Activated CD8-positive, alpha-beta memory T cell treated with anti-CD3 and anti-CD28 coated beads, Interleukin-2, amount 10 ng/mL, durations not matched to agents 7 days and 5 days (primary cell): ENCODE data around the gene GPRIN1. TPM values are rescaled to one million over a fixed set of nuclear protein-coding genes. Genes with fewer than 3 reads are reported as not detected.

Experiments
- ATAC-seq: fragments of 150-1000 bp; cut with Tn5 transposase; one replicate; pipeline ENCODE4 v1.10.0; 2021; ENCODE audit warnings: moderate library complexity
- CTCF ChIA-PET: fragments of 350-600 bp; sonication (Branson Sonifier 250); formaldehyde crosslinking; loops from one replicate; lab custom pipeline; 2021; ENCODE audit warnings: antibody characterized with exemption; lab: Charles Lee
- DNase-seq: peaks from one replicate; pipeline ENCODE4 v3.0.0-alpha.2; 2020
- H3K27ac Mint-ChIP-seq: one replicate; pipeline ENCODE4 v1.8.0; 2021; ENCODE audit warnings: mild to moderate bottlenecking, mixed read lengths
- H3K27me3 Mint-ChIP-seq: one replicate; pipeline ENCODE4 v1.8.0; 2021; ENCODE audit warnings: mixed read lengths
- H3K36me3 Mint-ChIP-seq: one replicate; pipeline ENCODE4 v1.8.0; 2021; ENCODE audit warnings: mild to moderate bottlenecking, mixed read lengths
- H3K4me1 Mint-ChIP-seq: one replicate; pipeline ENCODE4 v1.8.0; 2021; ENCODE audit warnings: mixed read lengths
- H3K4me3 Mint-ChIP-seq: one replicate; pipeline ENCODE4 v1.8.0; 2021; ENCODE audit warnings: mild to moderate bottlenecking, moderate library complexity, mixed read lengths
- H3K9me3 Mint-ChIP-seq: one replicate; pipeline ENCODE4 v1.8.0; 2022; ENCODE audit warnings: low read depth, mixed read lengths
- total RNA-seq, 2 experiments: library from RNA; stranded (reverse); gene quantifications; one replicate each; pipeline ENCODE4 v1.2.3, GENCODE V29; 2021

The GPRIN1 gene
- total RNA-seq, 2 experiments from 2014 or later: 2.5 to 3.4 TPM

DNA sequence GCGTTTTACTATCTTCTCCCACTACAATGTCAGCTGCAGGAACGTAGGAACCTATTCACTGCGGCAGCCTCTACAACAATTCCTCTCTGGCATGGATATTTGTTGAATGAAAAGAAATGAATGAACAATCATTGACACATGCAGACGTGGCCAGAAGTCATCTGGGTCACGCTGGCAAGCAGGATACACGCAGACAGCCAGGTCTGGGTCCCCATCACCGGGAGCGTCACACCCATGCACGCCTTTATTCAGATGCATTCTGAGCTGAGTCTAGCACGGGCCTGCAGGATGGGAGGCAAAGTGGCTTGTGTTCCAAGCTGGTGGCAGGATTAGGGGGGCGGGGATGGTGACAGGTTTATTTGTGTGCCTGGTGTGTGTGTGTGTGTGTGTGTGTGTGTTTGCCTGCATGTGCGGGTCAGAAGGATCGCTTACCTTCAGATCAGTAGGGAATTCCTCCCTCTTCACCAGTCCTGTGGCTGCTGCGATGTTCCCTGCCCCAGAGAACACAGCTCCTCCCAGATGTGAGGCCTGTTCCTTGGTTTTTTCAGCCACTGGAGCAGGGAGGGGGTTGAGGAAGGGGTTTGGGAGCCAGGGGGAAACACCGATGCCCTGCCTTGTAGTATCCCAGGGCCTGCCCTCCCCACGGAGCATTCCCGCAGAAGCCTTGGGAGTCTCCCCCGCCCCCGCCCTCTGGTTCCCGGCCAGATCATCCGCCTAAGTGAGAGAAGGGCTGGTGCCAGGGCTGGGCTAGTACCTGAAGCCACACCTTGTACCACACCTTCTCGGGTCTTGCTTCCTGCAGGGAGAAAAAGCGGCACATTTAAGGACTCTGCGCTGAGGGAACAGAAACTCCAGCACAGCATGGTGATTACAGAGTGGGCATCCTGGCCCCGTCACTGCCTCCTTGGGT is 16.3 kb upstream of the GPRIN1 start:
- Mint-ChIP-seq H3K27me3 (peaks cover 65% of the 10 kb centered on the region), H3K9me3 (no peaks in the 10 kb centered on the region), H3K27ac (no peak overlapping the region), H3K4me1 (peaks cover 14% of the 10 kb centered on the region), H3K36me3 (no peaks in the 10 kb centered on the region), H3K4me3 (no peak overlapping the region)
- CTCF ChIA-PET: no interaction called here
- no peak for DNase-seq
- ATAC-seq: no peak

DNA sequence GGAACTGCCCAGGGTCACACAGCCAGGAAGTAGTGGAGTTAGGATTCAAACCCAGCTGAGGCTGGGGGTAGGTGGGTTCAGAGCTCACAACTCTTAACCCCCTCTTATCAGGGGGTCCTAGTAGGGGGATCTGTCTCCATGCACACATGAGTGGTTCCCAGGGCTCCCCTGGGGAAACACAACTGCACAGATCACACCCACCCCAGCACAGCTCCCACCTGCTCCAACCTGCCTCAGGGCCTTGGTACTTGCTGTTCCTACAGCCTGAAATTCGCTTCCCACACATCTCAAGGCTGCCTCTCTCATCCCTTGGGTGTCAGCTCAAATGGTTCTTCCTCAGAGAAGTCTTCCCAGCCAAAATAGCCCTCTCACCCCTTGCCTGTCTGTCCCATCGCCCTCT is 15.6 kb upstream of the GPRIN1 start:
- no peak overlapping the region for H3K27ac Mint-ChIP-seq
- H3K36me3 Mint-ChIP-seq: no peaks in the 10 kb centered on the region
- H3K4me1 Mint-ChIP-seq: peaks cover 11% of the 10 kb centered on the region
- ATAC-seq: no peak
- H3K4me3 Mint-ChIP-seq: no peak overlapping the region
- H3K27me3 Mint-ChIP-seq: peaks cover 65% of the 10 kb centered on the region
- CTCF ChIA-PET: interaction anchor here (1.0 kb wide), 1 partner anchor 28 kb away, joined by 3 read pairs; no protein-coding TSS in a partner anchor
- H3K9me3 Mint-ChIP-seq: no peaks in the 10 kb centered on the region
- DNase-seq: no peak

DNA sequence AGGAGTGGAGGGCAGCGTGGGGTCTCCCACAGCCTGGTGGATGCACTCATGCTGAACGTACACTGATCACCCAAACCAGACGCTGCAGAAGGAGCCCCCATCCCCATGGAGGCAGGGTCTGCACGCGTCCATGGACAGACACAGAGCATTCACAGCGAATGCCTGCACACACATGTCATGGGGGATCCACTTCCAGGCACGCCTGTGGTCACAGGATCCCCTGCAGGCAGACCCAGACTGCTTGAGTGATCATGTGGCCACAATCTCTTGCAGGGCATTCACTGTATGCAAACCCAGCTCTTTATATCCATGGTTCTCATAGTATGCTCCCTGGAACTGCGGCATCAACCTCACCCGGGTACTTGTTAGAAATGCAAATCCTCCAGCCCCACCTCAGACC is 15.0 kb upstream of the GPRIN1 start:
- Mint-ChIP-seq H3K4me1 (peaks cover 16% of the 10 kb centered on the region), H3K4me3 (no peak overlapping the region), H3K27me3 (peaks cover 68% of the 10 kb centered on the region), H3K27ac (no peak overlapping the region), H3K9me3 (no peaks in the 10 kb centered on the region), H3K36me3 (no peaks in the 10 kb centered on the region)
- CTCF ChIA-PET: interaction anchor here (1.0 kb wide), 1 partner anchor 27 kb away, joined by 3 read pairs; no protein-coding TSS in a partner anchor
- no peak for ATAC-seq
- DNase-seq: no peak

DNA sequence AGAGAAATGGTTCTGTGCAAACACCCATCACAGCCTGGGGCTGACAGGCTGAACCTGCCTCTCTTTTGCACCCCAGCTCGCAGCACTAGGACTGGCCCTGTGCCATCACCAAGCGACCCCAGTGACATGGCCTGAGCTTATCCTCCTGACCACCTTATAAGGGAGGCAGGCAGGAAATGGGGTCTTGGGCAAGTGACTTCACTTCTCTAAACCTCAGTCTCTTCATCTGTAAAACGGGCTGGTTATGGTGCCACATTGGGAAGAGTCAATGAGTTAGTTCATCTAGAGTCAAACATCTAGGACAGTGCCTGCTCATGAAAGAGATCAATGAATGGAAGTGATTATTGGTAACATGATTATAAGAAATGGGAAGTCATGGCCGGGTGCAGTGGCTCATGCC is 14.2 kb upstream of the GPRIN1 start:
- Mint-ChIP-seq H3K27ac (no peak overlapping the region), H3K9me3 (no peaks in the 10 kb centered on the region), H3K27me3 (peaks cover 69% of the 10 kb centered on the region), H3K4me3 (no peak overlapping the region), H3K36me3 (no peaks in the 10 kb centered on the region), H3K4me1 (peaks cover 18% of the 10 kb centered on the region)
- DNase-seq (no peak), ATAC-seq (no peak)
- CTCF ChIA-PET: interaction anchor here (0.6 kb wide), 1 partner anchor 206 kb away, joined by 3 read pairs; no protein-coding TSS in a partner anchor

DNA sequence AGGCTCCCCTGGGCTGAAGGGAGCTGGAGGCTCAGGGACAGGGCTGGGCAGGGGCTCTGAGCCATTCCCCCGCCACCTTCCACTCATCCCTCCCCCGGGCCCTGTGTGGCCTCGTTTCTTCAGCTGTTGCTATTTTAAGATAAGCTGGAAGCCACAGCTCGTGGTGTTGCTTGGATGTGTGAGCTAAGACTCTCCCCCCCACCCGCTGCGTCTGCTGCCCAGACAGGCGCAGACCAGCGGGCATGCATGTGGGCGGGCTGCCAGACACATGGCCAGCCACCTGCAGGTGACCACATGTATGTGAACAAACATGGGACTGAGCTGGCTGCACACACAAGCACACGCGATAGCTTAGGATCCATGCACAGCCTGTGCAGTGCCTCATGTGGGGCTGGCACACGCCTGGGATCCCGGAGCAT is 11.7 kb upstream of the GPRIN1 start:
- CTCF ChIA-PET: interaction anchor here (1.2 to 1.5 kb wide), 4 partner anchors 25 to 190 kb away, joined by 3 to 6 read pairs (median 4); partner anchors contain the start of gene TSPAN17
- no peak overlapping the region for H3K4me3 Mint-ChIP-seq
- H3K9me3 Mint-ChIP-seq: no peaks in the 10 kb centered on the region
- H3K4me1 Mint-ChIP-seq: peaks cover 12% of the 10 kb centered on the region
- no peak overlapping the region for H3K27ac Mint-ChIP-seq
- ATAC-seq: no peak
- no peaks in the 10 kb centered on the region for H3K36me3 Mint-ChIP-seq
- no peak for DNase-seq
- H3K27me3 Mint-ChIP-seq: peaks cover 74% of the 10 kb centered on the region

DNA sequence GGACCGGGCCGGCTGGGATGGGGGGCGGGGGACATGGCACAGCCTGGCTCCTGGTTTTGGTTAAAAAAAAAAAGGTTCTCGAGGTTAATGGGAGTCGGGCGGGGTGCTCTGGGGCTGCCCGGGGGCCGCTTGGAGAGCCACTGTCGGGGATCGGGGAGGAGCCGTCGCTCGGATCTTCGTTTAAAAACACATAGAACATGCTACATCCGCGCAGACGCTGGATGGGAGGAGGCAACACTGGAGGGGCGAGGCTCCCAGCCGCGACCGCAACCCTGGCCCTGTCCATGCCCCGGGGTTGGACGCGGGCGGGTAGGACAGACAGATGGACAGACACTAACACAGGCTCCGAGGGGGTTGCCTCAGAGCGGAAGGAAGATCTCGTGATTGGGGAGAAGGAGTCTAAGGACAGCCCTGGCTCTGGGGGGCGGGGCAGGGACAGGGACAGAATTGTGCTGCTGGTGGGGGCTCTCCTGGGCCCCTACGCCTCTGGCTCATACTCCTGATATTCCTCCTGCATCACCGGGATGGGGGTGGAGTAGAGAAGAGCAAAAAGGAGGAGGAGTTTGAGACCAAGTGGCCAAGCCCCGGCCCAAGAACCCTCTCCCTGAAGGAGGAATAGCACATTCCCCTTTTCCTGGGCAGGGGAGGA is 10.5 kb upstream of the GPRIN1 start:
- peaks cover 12% of the 10 kb centered on the region for H3K4me1 Mint-ChIP-seq
- no peak for DNase-seq
- H3K27me3 Mint-ChIP-seq: peaks cover 80% of the 10 kb centered on the region
- H3K27ac Mint-ChIP-seq: no peak overlapping the region
- CTCF ChIA-PET: interaction anchor here (0.9 to 1.3 kb wide), 2 partner anchors 27 to 47 kb away, joined by 3 to 4 read pairs; partner anchors contain the start of gene TSPAN17
- H3K4me3 Mint-ChIP-seq: peak overlapping the region; percentile 22
- H3K9me3 Mint-ChIP-seq: no peaks in the 10 kb centered on the region
- no peaks in the 10 kb centered on the region for H3K36me3 Mint-ChIP-seq
- no peak for ATAC-seq

DNA sequence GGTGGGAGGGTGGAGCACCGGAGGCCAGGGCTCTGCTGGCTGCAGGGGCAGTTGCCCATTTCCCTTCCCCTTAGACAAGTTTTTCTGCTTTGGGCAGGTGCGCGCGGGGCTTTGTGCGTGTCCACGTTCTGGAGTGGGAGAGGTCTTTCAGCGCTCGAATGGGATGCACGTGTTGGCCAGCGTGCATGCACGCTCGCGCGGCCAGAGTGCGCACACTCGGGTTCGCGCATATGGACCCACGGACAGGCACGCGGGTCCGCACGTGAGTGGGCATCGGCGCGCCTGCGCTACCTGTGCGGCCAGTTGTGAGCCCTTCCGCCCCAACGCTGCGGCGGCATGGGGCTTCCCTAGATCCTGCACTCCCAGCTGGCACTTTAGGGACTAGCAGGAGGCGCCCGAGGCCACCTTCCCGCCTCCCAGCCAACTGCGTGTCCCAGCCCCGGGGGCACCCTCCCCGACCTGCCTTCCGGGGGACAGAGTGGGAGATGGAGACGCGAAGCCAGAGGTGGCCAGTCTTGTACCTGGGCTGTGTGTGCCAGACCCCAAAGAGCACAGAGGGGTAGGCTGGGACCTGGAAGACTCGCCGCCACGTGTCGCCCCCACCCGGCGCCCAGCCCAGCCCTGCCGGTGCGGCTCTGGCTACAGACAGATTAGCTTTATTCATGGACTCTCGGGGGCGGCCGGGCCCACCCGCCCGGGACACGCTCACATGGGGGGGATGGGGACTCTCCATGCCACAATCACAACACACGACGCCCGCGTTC is 9.8 kb upstream of the GPRIN1 start:
- H3K4me3 Mint-ChIP-seq: no peak overlapping the region

DNA sequence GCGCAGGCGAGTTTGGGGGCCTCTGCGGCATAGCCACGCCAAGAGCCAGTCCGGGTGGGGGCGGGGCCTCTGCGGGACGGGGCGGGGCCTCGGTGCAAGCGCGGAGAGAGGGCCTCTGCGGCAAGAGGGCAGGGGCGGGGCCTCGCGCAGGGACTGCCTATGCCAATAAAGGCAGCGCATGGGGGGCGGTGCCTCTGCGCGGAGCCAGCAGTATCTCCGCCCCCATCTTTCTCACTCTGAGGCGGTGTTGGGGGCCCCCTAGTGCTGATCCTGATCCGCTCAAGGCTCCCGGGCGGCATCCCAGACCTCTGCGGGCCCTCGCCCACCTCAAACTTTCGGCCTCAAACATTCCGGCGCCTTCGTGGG is 9.2 kb upstream of the GPRIN1 start:
- Mint-ChIP-seq H3K9me3 (no peaks in the 10 kb centered on the region), H3K4me3 (no peak overlapping the region), H3K27me3 (peaks cover 82% of the 10 kb centered on the region), H3K36me3 (no peaks in the 10 kb centered on the region), H3K4me1 (peaks cover 12% of the 10 kb centered on the region), H3K27ac (no peak overlapping the region)
- CTCF ChIA-PET: interaction anchor here (0.6 to 0.9 kb wide), 2 partner anchors 46 to 201 kb away, joined by 3 to 4 read pairs; no protein-coding TSS in a partner anchor
- DNase-seq (peak; percentile 92), ATAC-seq (peak; percentile 99)

More for the DNA sequence above, 9.8 kb upstream of the GPRIN1 start:
- DNase-seq (no peak), ATAC-seq (peak; percentile 3)
- Mint-ChIP-seq H3K27ac (no peak overlapping the region), H3K27me3 (peaks cover 84% of the 10 kb centered on the region), H3K36me3 (no peaks in the 10 kb centered on the region), H3K9me3 (no peaks in the 10 kb centered on the region), H3K4me1 (peaks cover 12% of the 10 kb centered on the region)
- CTCF ChIA-PET: interaction anchor here (0.9 kb wide), 1 partner anchor 46 kb away, joined by 4 read pairs; no protein-coding TSS in a partner anchor

DNA sequence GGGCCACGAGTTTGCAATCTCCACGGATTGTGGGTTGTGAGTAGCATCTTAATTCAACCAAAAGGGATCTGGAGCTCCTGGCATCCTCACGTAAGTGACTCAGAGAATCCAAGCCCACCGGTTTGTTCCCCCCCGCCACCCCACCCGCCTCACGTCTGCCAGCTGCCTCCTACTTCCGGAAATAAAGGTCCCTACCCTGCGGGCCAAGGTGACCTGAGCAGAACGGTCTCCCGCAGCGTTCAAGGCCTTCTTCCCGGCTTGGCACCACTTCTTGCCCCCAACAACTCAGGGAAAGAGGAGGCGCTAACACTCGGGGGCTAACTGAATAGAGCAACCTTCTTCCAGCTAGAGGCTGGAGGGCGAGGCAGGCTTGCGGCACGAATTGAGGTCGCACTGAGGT is 8.8 kb upstream of the GPRIN1 start:
- H3K27ac Mint-ChIP-seq: no peak overlapping the region
- no peak overlapping the region for H3K4me3 Mint-ChIP-seq
- H3K4me1 Mint-ChIP-seq: peaks cover 12% of the 10 kb centered on the region
- no peaks in the 10 kb centered on the region for H3K9me3 Mint-ChIP-seq
- CTCF ChIA-PET: interaction anchor here (0.6 to 1.1 kb wide), 2 partner anchors 14 to 201 kb away, joined by 3 to 4 read pairs; no protein-coding TSS in a partner anchor
- peaks cover 81% of the 10 kb centered on the region for H3K27me3 Mint-ChIP-seq
- ATAC-seq: no peak
- DNase-seq: no peak
- H3K36me3 Mint-ChIP-seq: no peaks in the 10 kb centered on the region

DNA sequence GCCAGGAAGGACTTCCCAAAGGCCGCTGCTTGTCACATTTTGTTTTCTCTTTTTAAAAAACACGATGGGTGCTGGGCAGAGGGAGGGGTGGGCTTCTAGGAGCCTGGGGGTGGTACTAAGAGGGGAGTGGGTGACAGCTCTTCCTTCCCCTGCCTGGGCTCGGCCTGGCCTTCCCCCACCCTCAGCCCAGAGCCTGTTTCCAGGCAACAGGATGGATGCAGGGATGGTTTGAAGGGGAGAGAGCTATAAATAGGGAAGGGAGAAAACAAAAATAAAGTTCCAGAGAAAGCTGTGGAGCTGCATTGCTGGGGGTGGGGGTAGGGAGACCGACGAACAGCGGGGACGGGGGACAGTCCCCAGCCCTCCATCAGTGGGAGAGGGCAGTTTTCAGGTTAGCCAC is 6.6 kb upstream of the GPRIN1 start:
- ATAC-seq: no peak
- Mint-ChIP-seq H3K27ac (no peak overlapping the region), H3K4me1 (peaks cover 14% of the 10 kb centered on the region), H3K36me3 (no peaks in the 10 kb centered on the region), H3K27me3 (peaks cover 87% of the 10 kb centered on the region), H3K9me3 (no peaks in the 10 kb centered on the region), H3K4me3 (no peak overlapping the region)
- DNase-seq: no peak
- CTCF ChIA-PET: interaction anchor here (1.2 kb wide), 1 partner anchor 43 kb away, joined by 3 read pairs; no protein-coding TSS in a partner anchor

DNA sequence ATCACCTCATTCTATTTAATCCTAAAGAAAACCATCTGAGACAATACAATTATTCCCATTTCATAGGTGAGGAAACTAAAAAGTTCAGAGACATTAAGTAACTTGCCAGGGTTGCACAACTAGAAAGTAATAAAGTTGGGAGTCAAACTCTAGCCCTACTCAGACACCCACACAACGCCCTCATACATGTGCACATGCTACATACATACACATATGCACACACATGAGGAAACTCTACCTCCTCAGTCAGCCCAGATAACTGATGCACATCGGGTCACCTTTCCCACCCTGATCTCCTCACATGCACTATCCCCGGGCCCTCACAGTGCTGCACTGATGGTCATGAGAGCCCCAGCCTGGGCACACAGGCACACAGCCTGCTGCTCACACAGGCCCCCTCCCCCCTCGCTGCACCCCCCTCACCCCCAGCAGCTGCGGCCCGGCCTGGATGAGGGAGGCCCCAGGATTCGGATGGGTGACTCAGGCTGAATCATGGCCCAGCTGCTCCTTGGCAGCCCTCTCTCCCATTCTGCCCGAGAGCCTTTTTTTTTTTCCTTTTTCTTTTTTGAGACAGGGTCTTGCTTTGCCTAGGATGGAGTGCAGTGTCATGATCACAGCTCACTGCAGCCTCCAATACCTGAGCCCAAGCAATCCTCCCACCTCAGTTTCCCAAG is 5.0 kb upstream of the GPRIN1 start:
- ATAC-seq (no peak), DNase-seq (no peak)
- H3K4me3 Mint-ChIP-seq: no peak overlapping the region
- H3K27ac Mint-ChIP-seq: no peak overlapping the region
- H3K36me3 Mint-ChIP-seq: no peaks in the 10 kb centered on the region
- H3K9me3 Mint-ChIP-seq: no peaks in the 10 kb centered on the region
- H3K27me3 Mint-ChIP-seq: peaks cover 76% of the 10 kb centered on the region
- H3K4me1 Mint-ChIP-seq: peaks cover 13% of the 10 kb centered on the region
- CTCF ChIA-PET: no interaction called here

DNA sequence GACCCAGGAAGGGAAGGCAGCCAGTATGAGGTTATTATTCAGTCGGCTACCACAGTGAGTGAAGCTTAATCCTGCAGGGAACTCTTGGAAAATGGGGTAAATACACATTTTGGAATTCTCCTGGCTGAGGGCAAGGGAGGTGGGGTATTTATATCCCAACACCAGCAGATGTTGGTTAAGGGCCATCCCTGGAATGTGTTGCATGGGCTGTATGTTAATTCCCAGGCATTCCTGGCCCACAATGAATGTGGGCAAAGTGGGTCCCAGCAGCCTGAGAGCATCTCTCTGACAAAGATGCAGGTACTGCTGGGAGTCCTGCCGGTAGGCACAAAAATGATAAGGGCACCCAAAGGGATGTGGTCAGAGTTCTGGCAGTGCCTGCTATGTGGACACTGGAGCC is 2.9 kb upstream of the GPRIN1 start:
- no peaks in the 10 kb centered on the region for H3K9me3 Mint-ChIP-seq
- H3K27me3 Mint-ChIP-seq: peaks cover 66% of the 10 kb centered on the region
- ATAC-seq (no peak), DNase-seq (no peak)
- H3K4me3 Mint-ChIP-seq: no peak overlapping the region
- H3K4me1 Mint-ChIP-seq: peaks cover 13% of the 10 kb centered on the region
- CTCF ChIA-PET: interaction anchor here (0.9 to 1.3 kb wide), 3 partner anchors 15 to 76 kb away, joined by 3 read pairs; partner anchors contain the start of gene RNF44
- H3K36me3 Mint-ChIP-seq: no peaks in the 10 kb centered on the region
- H3K27ac Mint-ChIP-seq: no peak overlapping the region
